ENCODE results near the gene NCR2. TPM values are rescaled to one million over a fixed set of nuclear protein-coding genes. Genes with fewer than 3 reads are reported as not detected.

Gene NCR2
- total and polyA plus RNA-seq, 2 donors (not counting 1 experiment from before 2014, with no cell fraction given): not detected

DNA sequence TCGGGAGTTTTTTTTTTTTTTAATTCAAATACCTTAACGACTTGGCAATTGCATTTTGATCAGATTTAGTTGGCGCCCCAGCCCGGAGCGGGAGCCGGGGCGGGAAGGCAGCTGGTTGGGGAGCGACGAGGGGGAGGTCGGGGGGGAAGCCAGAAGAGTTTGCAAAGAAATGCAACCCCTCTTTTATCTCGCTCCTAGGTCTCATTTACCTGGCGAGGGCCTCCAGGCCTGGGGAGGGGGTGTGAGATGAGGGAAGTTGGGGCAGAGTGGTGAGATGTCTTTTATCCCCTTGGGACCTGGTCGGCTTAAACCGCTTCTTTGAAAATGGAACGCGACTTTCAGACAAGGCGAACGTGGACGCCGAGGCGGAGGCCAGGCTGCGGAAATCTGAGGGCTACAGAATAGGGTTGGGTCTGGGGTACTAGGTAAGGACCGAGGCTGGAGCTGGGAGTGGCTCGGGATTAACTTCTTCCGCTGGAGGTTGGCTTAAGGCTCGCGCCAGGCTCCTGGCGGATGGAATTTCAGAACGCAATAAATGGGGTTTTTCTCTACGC, 40.3 kb downstream of the NCR2 start:
- no peaks in the 10 kb centered on the region for H3K79me2 ChIP-seq (ENCODE audit: control insufficient read depth, insufficient read depth, low read length)
- H3K4me2 ChIP-seq (replicated peaks; ENCODE audit: low read depth, low read length, poor library complexity, severe bottlenecking): peak overlapping the region; percentile 87
- H3K4me1 ChIP-seq (ENCODE audit: control insufficient read depth in 2 of 2, insufficient read depth in 2 of 2, low read length in 2 of 2): peaks cover 42 to 46% of the 10 kb centered on the region in 2 donors
- no peak overlapping the region for H3K4me3 ChIP-seq (ENCODE audit: control extremely low read depth in 1 of 5, extremely low read depth in 1 of 5, insufficient read depth in 1 of 5, low read depth in 2 of 5, low read length in 4 of 5)
- H3K36me3 ChIP-seq (replicated peaks in 1 of 2; ENCODE audit: control extremely low read depth in 1 of 2, control insufficient read depth in 1 of 2, extremely low read depth in 1 of 2, insufficient read depth in 2 of 2, low read length in 1 of 2): no peaks in the 10 kb centered on the region
- intact Hi-C loops (cut with micrococcal nuclease): no loop called here
- TF ChIP-seq CTCF (IDR thresholded peaks at IDR 0.05): no peak
- TF ChIP-seq EZH2 (IDR thresholded peaks at IDR 0.05; ENCODE audit: borderline replicate concordance, insufficient read depth, low read depth, low read length, poor library complexity, severe bottlenecking): no peak
- DNase-seq: peak; percentile 29
- 30% methylated on average over 19 of the region's 30 CpGs for WGBS (ENCODE audit: insufficient coverage)
- H3K9me3 ChIP-seq (ENCODE audit: control extremely low read depth in 1 of 3, control insufficient read depth in 2 of 3, insufficient read depth in 1 of 3, low read length in 2 of 3): peaks cover 0 to 29% (median 0%) of the 10 kb centered on the region in 3 donors
- no peak overlapping the region for H2AFZ ChIP-seq (ENCODE audit: insufficient read depth, low read depth, low read length, poor library complexity, severe bottlenecking)
- H3K27me3 ChIP-seq (replicated peaks in 1 of 4; ENCODE audit: control extremely low read depth in 1 of 4, control insufficient read depth in 3 of 4, insufficient read depth in 4 of 4, low read length in 3 of 4): peaks cover 0 to 79% (median 52%) of the 10 kb centered on the region in 4 experiments
- no peaks in the 10 kb centered on the region for H4K20me1 ChIP-seq (ENCODE audit: control insufficient read depth, insufficient read depth, low read length, poor library complexity, severe bottlenecking)
- no peak overlapping the region for H3K9ac ChIP-seq (ENCODE audit: low read length)
- H3K27me3 Mint-ChIP-seq: peaks cover 75% of the 10 kb centered on the region
- ChIA-PET POLR2A (no interaction called here), CTCF (no interaction called here)
- H3K27ac Mint-ChIP-seq: no peak overlapping the region
- peaks cover 44% of the 10 kb centered on the region for H3K4me1 Mint-ChIP-seq
- H3K27ac ChIP-seq (ENCODE audit: low read length in 2 of 2): no peak overlapping the region
- no peaks in the 10 kb centered on the region for H3K9me3 Mint-ChIP-seq (ENCODE audit: insufficient read depth)
- ATAC-seq (ENCODE audit: low read depth): no peak
- peak overlapping the region; percentile 71 for H3K4me3 Mint-ChIP-seq

- Mint-ChIP-seq H3K4me3 (no peak overlapping the region), H3K27me3 (peaks cover 76% of the 10 kb centered on the region), H3K4me1 (peaks cover 41% of the 10 kb centered on the region), H3K9me3 (ENCODE audit: insufficient read depth) (no peaks in the 10 kb centered on the region), H3K27ac (no peak overlapping the region)
- CTCF ChIA-PET: no interaction called here
- Histone ChIP-seq H3K36me3 (replicated peaks in 1 of 2; ENCODE audit: control extremely low read depth in 1 of 2, control insufficient read depth in 1 of 2, extremely low read depth in 1 of 2, insufficient read depth in 2 of 2, low read length in 1 of 2) (no peaks in the 10 kb centered on the region), H3K4me3 (ENCODE audit: control extremely low read depth in 1 of 5, extremely low read depth in 1 of 5, insufficient read depth in 1 of 5, low read depth in 2 of 5, low read length in 4 of 5) (no peak overlapping the region), H3K27ac (ENCODE audit: low read length in 2 of 2) (no peak overlapping the region), H3K27me3 (replicated peaks in 1 of 4; ENCODE audit: control extremely low read depth in 1 of 4, control insufficient read depth in 3 of 4, insufficient read depth in 4 of 4, low read length in 3 of 4) (peaks cover 0 to 74% (median 50%) of the 10 kb centered on the region in 4 experiments), H2AFZ (ENCODE audit: insufficient read depth, low read depth, low read length, poor library complexity, severe bottlenecking) (no peak overlapping the region), H3K9ac (ENCODE audit: low read length) (no peak overlapping the region), H3K4me2 (replicated peaks; ENCODE audit: low read depth, low read length, poor library complexity, severe bottlenecking) (no peak overlapping the region), H3K79me2 (ENCODE audit: control insufficient read depth, insufficient read depth, low read length) (no peaks in the 10 kb centered on the region), H3K9me3 (ENCODE audit: control extremely low read depth in 1 of 3, control insufficient read depth in 2 of 3, insufficient read depth in 1 of 3, low read length in 2 of 3) (peaks cover 0 to 29% (median 0%) of the 10 kb centered on the region in 3 donors), H4K20me1 (ENCODE audit: control insufficient read depth, insufficient read depth, low read length, poor library complexity, severe bottlenecking) (no peaks in the 10 kb centered on the region), H3K4me1 (ENCODE audit: control insufficient read depth in 2 of 2, insufficient read depth in 2 of 2, low read length in 2 of 2) (peaks cover 40 to 46% of the 10 kb centered on the region in 2 donors)
- ATAC-seq (ENCODE audit: low read depth) (no peak), DNase-seq (no peak)
- POLR2A ChIA-PET: no interaction called here
- WGBS (ENCODE audit: insufficient coverage): 75% methylated on average over 5 of the region's 5 CpGs
- intact Hi-C loops (cut with micrococcal nuclease): no loop called here
- TF ChIP-seq EZH2 (IDR thresholded peaks at IDR 0.05; ENCODE audit: borderline replicate concordance, insufficient read depth, low read depth, low read length, poor library complexity, severe bottlenecking) (no peak), CTCF (IDR thresholded peaks at IDR 0.05) (no peak)
These were observed 40.8 kb downstream of the NCR2 start for GRCh38 chr6:41376176-41376575.

Data from B cell (primary cell).